Colonic mucosa (tissue), 4 donors: Measurements from ENCODE around the gene SMARCB1. TPM values are rescaled to one million over a fixed set of nuclear protein-coding genes. Genes with fewer than 3 reads are reported as not detected.

ENCODE experiments used
- DNase-seq: peaks from one replicate; pipeline ENCODE4 v3.0.0-alpha.2; 2020
- H3K27ac ChIP-seq: fragments of 200-600 bp; one replicate; pipeline ENCODE4 v1.8.0; 2021
- H3K27me3 ChIP-seq: fragments of 200-600 bp; one replicate; pipeline ENCODE4 v1.8.0; 2021
- H3K36me3 ChIP-seq: fragments of 200-600 bp; one replicate; pipeline ENCODE4 v1.8.0; 2021
- H3K4me1 ChIP-seq: fragments of 200-600 bp; one replicate; pipeline ENCODE4 v1.8.0; 2021; ENCODE audit warnings: mild to moderate bottlenecking
- H3K4me3 ChIP-seq: fragments of 200-600 bp; one replicate; pipeline ENCODE4 v1.8.0; 2021
- H3K9ac ChIP-seq, 2 donors: one replicate each; pipeline ENCODE4 v1.7.0; 2013; ENCODE audit warnings: control low read depth in 2 of 2, low read depth in 2 of 2, low read length in 2 of 2
- H3K9me3 ChIP-seq: fragments of 200-600 bp; one replicate; pipeline ENCODE4 v1.8.0; 2021
- intact Hi-C: fragments of 100-400 bp; cut with DNase I; formaldehyde crosslinking; loops from one replicate; pipeline ENCODE4 v1.14.1; 2022
- total RNA-seq, 2 donors: library from RNA; stranded (reverse); fragmentation: NEBNext Ultra II Directional in 1 of 2; extraction: Animal tissue kit (Norgen Biotek cat#: 25700) in 1 of 2; gene quantifications; one replicate each; pipeline ENCODE4 v1.2.1, GENCODE V29; 2021
- TF ChIP-seq, protein P1 (sequence below): fragments of 200-600 bp; IDR thresholded peaks from one replicate; pipeline ENCODE4 v1.8.0; 2022; ENCODE audit warnings: antibody characterized with exemption, mild to moderate bottlenecking
- donor health status: healthy.
- donor health status: DM: no; HTN: no; CAD: no.
- donor health status: DM: no; HTN: no; CAD: no.

SMARCB1 gene
- total RNA-seq, 2 donors from 2014 or later, result 77.8 to 96.0 TPM

DNA sequence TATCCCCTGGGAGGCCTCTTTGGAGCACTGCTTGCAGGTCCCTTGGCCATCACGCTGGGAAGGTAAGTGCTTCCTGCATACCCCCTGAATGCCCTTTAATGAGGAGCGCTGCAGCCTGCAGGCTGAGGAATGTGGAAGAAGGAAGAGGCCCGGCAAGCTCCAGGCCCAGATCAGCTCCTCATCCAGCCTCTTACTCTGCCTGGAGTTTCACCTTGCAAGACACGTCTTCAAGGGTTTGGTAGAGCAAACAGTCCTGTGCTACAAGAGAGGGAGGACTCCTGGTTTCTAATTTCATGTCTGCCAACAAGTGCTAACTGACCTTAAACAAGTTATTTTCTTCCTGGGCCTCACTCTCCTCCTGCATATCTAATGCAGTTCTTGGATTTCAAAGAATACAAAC is 81.8 kb downstream of the SMARCB1 start:
- Histone ChIP-seq H3K9ac (no peak overlapping the region), H3K27me3 (no peaks in the 10 kb centered on the region), H3K9me3 (no peaks in the 10 kb centered on the region), H3K27ac (no peak overlapping the region), H3K36me3 (no peaks in the 10 kb centered on the region), H3K4me3 (no peak overlapping the region), H3K4me1 (no peaks in the 10 kb centered on the region)
- DNase-seq, result no peak
- TF ChIP-seq, protein P1, sequence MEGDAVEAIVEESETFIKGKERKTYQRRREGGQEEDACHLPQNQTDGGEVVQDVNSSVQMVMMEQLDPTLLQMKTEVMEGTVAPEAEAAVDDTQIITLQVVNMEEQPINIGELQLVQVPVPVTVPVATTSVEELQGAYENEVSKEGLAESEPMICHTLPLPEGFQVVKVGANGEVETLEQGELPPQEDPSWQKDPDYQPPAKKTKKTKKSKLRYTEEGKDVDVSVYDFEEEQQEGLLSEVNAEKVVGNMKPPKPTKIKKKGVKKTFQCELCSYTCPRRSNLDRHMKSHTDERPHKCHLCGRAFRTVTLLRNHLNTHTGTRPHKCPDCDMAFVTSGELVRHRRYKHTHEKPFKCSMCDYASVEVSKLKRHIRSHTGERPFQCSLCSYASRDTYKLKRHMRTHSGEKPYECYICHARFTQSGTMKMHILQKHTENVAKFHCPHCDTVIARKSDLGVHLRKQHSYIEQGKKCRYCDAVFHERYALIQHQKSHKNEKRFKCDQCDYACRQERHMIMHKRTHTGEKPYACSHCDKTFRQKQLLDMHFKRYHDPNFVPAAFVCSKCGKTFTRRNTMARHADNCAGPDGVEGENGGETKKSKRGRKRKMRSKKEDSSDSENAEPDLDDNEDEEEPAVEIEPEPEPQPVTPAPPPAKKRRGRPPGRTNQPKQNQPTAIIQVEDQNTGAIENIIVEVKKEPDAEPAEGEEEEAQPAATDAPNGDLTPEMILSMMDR, result no peak
- intact Hi-C loops, result no loop called here

GRCh38 chr22:23874871-23875270 is 88.1 kb downstream of the SMARCB1 start:
- Histone ChIP-seq H3K27ac (no peak overlapping the region), H3K36me3 (no peaks in the 10 kb centered on the region), H3K9ac (no peak overlapping the region), H3K4me1 (no peaks in the 10 kb centered on the region), H3K4me3 (no peak overlapping the region), H3K9me3 (no peaks in the 10 kb centered on the region), H3K27me3 (no peaks in the 10 kb centered on the region)
- no peak for DNase-seq
- intact Hi-C loops, result no loop called here
- TF ChIP-seq, protein P1, result no peak

DNA sequence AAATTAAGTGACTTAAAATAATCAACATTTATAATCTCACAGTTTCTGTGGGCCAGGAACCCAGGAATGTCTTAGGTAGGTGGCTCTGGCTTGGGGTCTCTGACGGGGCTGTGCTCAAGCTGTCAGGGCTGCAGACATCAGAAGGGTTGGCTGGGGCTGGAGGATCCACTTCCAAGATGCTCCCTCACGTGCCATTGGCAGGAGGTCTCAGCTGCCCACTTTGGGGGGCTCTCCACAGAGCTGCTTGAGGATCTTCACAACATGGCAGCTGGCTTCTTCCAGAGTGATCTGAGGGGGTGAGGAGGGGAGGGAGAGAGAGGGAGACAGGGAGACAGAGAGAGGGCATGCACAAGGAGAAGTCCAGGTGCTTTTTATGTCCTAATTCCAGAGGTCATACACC is 89.0 kb downstream of the SMARCB1 start:
- Histone ChIP-seq H3K27ac (no peak overlapping the region), H3K9ac (no peak overlapping the region), H3K27me3 (no peaks in the 10 kb centered on the region), H3K4me3 (no peak overlapping the region), H3K36me3 (no peaks in the 10 kb centered on the region), H3K9me3 (no peaks in the 10 kb centered on the region), H3K4me1 (no peaks in the 10 kb centered on the region)
- intact Hi-C loops, result no loop called here
- DNase-seq, result no peak
- TF ChIP-seq, protein P1, result no peak

GRCh38 chr22:23877566-23877965 is 90.8 kb downstream of the SMARCB1 start:
- H3K9ac ChIP-seq, result no peak overlapping the region
- H3K27me3 ChIP-seq, result no peaks in the 10 kb centered on the region
- H3K4me3 ChIP-seq, result no peak overlapping the region
- intact Hi-C loops, result no loop called here
- H3K9me3 ChIP-seq, result no peaks in the 10 kb centered on the region
- DNase-seq, result no peak
- H3K36me3 ChIP-seq, result no peaks in the 10 kb centered on the region
- H3K4me1 ChIP-seq, result no peaks in the 10 kb centered on the region
- TF ChIP-seq, protein P1, result no peak
- no peak overlapping the region for H3K27ac ChIP-seq

GRCh38 chr22:23878219-23878618 is 91.5 kb downstream of the SMARCB1 start:
- H3K27ac ChIP-seq, result no peak overlapping the region
- H3K36me3 ChIP-seq, result no peaks in the 10 kb centered on the region
- H3K9ac ChIP-seq, result no peak overlapping the region
- TF ChIP-seq, protein P1, result no peak
- H3K4me3 ChIP-seq, result no peak overlapping the region
- no peaks in the 10 kb centered on the region for H3K9me3 ChIP-seq
- H3K27me3 ChIP-seq, result no peaks in the 10 kb centered on the region
- no peaks in the 10 kb centered on the region for H3K4me1 ChIP-seq
- intact Hi-C loops, result no loop called here
- DNase-seq, result no peak

DNA sequence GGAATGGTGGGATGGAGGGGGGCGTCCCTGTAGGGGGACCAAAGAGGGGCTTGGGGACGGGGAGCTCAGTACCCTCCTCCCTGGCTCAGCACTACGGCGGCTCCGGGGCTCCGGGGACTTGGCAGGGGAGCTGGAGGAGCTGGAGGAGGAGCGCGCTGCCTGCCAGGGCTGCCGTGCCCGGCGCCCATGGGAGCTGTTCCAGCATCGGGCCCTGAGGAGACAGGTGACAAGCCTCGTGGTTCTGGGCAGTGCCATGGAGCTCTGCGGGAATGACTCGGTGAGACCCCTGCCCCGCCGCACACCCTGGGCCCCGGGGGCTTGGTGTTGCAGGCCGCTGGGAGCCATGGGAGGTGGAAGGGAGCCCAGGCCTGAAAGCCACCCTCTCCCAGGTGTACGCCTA is 95.6 kb downstream of the SMARCB1 start:
- Histone ChIP-seq H3K9ac (no peak overlapping the region), H3K27ac (no peak overlapping the region), H3K9me3 (no peaks in the 10 kb centered on the region), H3K27me3 (no peaks in the 10 kb centered on the region), H3K4me1 (no peaks in the 10 kb centered on the region), H3K4me3 (no peak overlapping the region), H3K36me3 (no peaks in the 10 kb centered on the region)
- intact Hi-C loops, result no loop called here
- DNase-seq, result no peak
- TF ChIP-seq, protein P1, result no peak
